Measurements from ENCODE around the gene F10.

DNA sequence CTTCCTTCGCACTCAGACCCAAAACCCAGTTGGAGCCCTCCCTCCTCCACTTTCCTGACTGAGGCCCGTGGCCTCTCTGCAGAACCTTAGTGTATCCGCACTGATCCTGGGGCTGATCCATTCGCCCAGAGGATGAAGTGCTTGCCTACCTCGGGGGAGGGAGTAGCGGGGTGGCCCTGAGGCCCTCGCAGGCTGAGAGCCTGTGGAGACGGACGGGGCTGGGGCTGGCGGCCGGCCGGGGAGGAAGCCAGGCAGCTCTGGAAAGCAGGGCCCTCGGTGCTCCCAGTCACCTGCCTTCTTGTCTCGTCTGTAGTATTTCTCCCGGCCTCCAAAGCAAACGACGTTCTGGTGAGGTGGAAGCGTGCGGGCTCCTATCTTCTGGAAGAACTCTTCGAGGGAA, 37.1 kb downstream of the F10 start:
- TF ChIP-seq, protein P1, sequence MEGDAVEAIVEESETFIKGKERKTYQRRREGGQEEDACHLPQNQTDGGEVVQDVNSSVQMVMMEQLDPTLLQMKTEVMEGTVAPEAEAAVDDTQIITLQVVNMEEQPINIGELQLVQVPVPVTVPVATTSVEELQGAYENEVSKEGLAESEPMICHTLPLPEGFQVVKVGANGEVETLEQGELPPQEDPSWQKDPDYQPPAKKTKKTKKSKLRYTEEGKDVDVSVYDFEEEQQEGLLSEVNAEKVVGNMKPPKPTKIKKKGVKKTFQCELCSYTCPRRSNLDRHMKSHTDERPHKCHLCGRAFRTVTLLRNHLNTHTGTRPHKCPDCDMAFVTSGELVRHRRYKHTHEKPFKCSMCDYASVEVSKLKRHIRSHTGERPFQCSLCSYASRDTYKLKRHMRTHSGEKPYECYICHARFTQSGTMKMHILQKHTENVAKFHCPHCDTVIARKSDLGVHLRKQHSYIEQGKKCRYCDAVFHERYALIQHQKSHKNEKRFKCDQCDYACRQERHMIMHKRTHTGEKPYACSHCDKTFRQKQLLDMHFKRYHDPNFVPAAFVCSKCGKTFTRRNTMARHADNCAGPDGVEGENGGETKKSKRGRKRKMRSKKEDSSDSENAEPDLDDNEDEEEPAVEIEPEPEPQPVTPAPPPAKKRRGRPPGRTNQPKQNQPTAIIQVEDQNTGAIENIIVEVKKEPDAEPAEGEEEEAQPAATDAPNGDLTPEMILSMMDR (IDR thresholded peaks at IDR 0.05): no peak
- no peak for TF ChIP-seq POLR2AphosphoS5 (IDR thresholded peaks at IDR 0.05)
- TF ChIP-seq POLR2A (IDR thresholded peaks at IDR 0.05): no peak
- no peak for TF ChIP-seq EP300 (IDR thresholded peaks at IDR 0.05)
